Camera-type eye (tissue), 1 donor: ENCODE measurements around the gene ZSWIM9. TPM values are rescaled to one million over a fixed set of nuclear protein-coding genes. Genes with fewer than 3 reads are reported as not detected.

Source experiments
- total RNA-seq: library from RNA; depleted of rRNA; stranded (reverse); fragments of >200 nt; gene quantifications from one replicate; pipeline ENCODE4 v1.2.3, GENCODE V29; 2014

Gene ZSWIM9
- total RNA-seq, result 6.2 TPM

DNA sequence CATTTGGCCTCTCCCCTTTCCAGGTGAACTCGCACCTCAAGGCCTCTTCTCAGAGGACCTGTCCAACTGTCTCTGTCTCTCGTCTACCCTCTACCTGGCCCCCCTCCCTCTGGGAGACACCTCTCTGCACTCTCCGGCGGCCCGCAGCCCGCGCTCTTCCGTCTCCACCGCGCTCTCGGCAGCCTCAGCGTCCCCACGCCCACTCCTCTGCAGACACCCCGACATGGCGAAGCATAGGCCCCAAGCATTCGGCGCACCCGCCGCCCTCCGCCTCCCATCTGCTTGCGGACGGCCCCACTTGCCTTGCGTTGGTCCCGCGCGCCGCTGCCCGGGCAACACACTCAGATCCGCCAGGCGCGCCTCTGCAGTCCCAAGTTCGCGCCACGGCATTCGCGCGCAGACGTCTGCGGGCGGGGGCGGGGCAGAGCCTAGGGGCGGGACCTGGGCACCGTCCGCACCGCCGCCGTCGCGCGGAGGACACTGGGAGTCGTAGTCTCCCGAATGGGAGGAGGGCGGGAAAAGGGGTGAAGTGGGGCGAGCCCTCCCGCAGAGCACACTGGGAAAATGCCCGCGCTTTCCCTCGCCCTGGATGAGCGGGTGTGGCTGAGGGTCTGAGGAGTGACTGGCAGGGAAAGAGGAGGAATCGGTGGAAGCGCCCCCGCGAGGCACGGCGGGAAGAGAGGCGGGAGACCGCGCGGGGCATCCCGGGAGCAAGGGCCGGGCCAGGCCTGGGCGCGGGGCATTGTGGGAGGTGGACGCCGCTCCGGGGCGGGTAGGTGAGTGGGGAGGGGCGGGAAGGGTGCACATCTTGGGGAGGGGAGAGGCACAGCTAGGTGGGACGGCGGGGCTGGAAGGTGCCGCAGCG lies at the start of gene ZSWIM9, which contains the start of gene LIG1:
TSS of gene ZSWIM9 (plus strand) at position 742 of the 865 bp plus-strand sequence. CDS start 1,123 bp downstream, outside the sequence.
TSS of gene LIG1 (minus strand) at position 406 of the 865 bp plus-strand sequence. CDS start 4,778 bp downstream, outside the sequence.

Other genes with a start within 250 kb of the ZSWIM9 start
- 1.6 TPM for gene BSPH1, start 178.5 kb upstream of the ZSWIM9 start, total RNA-seq
- gene ELSPBP1, start 176.0 kb upstream of the ZSWIM9 start, total RNA-seq, result 1.5 TPM
- 43.1 TPM for gene CABP5, start 126.6 kb upstream of the ZSWIM9 start, total RNA-seq
- gene PLA2G4C, start 59.9 kb upstream of the ZSWIM9 start, total RNA-seq, result 42.7 TPM
- 44.2 TPM for gene LIG1, start 336 bp upstream of the ZSWIM9 start, total RNA-seq
- 78.3 TPM for gene CARD8, start 85.2 kb downstream of the ZSWIM9 start, total RNA-seq
- gene ZNF114, start 99.4 kb downstream of the ZSWIM9 start, total RNA-seq, result 5.1 TPM
- 17.3 TPM for gene EMP3, start 154.9 kb downstream of the ZSWIM9 start, total RNA-seq
- gene TMEM143, start 193.3 kb downstream of the ZSWIM9 start, total RNA-seq, result 2.8 TPM
- gene SYNGR4, start 193.7 kb downstream of the ZSWIM9 start, total RNA-seq, result not detected
- gene KDELR1, start 220.9 kb downstream of the ZSWIM9 start, total RNA-seq, result 72.3 TPM
- 4.3 TPM for gene GRIN2D, start 223.0 kb downstream of the ZSWIM9 start, total RNA-seq